ENCODE data around the gene TMEM169.

Gene TMEM169

GRCh38 chr2:216103213-216103612, 21.5 kb downstream of the TMEM169 start:
- DNase-seq (ENCODE audit: low read depth in 2 of 3, low spot score in 1 of 3) = no peak

DNA sequence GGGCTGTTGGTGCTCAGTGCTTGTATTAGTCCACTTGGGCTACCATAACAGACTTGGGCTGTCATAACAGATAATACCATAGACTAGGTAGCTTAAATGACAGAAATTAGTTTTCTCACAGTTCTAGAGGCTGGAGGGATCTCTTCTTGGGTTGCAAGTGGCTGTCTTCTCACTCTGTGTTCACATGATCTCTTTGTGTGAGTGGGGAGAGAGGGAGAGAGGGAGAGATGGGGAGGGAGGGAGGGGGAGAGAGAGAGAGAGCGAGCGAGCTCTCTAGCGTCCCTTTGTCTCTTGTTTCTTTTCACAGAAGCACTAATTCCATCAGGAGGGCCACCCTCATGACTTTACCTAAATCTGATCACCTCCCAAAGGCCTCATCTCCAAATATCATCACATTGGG, 23.0 kb downstream of the TMEM169 start:
- no peak for DNase-seq (ENCODE audit: low read depth in 2 of 3, low spot score in 1 of 3)

GRCh38 chr2:216107320-216107719, 25.6 kb downstream of the TMEM169 start:
- no peak for DNase-seq (ENCODE audit: low read depth in 2 of 3, low spot score in 1 of 3)

DNA sequence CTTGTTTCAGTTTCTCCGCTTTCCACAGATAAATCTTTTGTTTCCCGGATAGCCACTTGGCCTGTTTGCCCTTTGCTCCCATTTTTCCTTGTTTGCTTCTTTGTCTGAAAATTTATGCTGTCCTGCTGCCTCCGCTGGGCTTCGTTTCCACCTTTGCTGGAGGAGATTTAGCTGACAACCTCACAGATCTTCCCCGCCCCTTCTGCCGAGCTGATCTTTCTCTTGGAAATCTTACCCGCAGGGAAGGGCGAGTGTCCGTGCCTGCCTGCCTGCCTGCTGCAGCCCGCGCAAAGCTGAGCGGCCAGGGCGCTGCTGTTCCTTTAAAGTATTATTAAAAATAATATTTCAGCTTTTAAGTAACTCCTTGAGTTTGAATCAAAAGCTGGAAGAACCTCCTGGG, 26.0 kb downstream of the TMEM169 start:
- no peak for DNase-seq (ENCODE audit: low read depth in 2 of 3, low spot score in 1 of 3)

- no peak for DNase-seq (ENCODE audit: low read depth in 2 of 3, low spot score in 1 of 3)
Measured at GRCh38 chr2:216108310-216108966, 26.7 kb downstream of the TMEM169 start.

GRCh38 chr2:216108967-216109921, 27.5 kb downstream of the TMEM169 start, which contains the start of gene XRCC5:
Gene XRCC5, plus strand, starts transcription at chr2:216109348. Its CDS starts 89 bp downstream, at chr2:216109437.
- peak; percentile 94 to 98 (median 97) for DNase-seq (ENCODE audit: low read depth in 2 of 3, low spot score in 1 of 3)

DNA sequence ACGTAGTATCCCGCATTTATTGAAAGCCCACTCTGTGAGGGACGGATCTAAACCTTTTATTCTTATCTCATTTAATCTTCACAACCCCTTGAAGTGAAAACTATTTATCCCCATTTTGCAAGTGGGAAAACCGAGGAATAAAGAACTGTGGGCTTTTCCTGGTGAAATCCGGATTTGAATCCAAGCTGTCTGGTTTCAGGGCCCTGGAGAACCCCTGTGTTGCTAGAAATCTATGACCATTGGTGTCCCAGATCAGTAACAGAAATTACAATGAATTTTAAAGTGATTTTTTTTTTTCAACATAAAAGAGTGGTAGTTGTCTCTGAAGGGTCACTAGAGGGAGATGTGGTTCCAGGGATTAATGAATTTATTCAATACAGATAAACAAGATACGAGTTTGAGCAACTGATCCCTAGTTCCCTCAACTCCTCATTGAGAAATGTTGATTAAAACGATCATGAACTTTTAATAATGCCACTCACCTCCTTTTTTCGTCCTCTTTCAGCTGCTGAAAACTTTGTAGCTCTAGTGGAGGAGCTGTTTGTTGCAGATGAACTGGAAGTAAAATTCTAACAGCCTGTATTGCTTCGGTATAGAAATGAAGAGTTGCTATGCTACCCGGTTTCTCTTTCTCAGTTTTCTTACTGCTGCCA, 28.4 kb downstream of the TMEM169 start:
- no peak for DNase-seq (ENCODE audit: low read depth in 2 of 3, low spot score in 1 of 3)

GRCh38 chr2:216110620-216111019, 28.9 kb downstream of the TMEM169 start:
- DNase-seq (ENCODE audit: low read depth in 2 of 3, low spot score in 1 of 3) = no peak

GRCh38 chr2:216111122-216111521, 29.4 kb downstream of the TMEM169 start:
- DNase-seq (ENCODE audit: low read depth in 2 of 3, low spot score in 1 of 3) = no peak

DNA sequence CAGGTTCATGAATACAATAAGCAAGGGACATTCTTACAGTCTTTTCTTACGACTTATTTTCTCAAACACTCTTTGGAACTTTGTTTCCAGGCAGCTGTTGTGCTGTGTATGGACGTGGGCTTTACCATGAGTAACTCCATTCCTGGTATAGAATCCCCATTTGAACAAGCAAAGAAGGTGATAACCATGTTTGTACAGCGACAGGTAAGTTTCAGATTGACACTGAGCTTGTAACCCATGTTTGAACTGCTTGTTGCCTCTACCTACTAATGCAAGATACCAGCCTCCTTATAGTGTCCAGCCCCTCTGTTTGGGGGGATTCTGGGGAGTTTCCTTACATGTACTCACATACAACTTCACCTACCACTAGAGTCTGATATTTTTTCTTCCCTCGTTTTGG, 31.2 kb downstream of the TMEM169 start:
- DNase-seq (ENCODE audit: low read depth in 2 of 3, low spot score in 1 of 3) = no peak

DNA sequence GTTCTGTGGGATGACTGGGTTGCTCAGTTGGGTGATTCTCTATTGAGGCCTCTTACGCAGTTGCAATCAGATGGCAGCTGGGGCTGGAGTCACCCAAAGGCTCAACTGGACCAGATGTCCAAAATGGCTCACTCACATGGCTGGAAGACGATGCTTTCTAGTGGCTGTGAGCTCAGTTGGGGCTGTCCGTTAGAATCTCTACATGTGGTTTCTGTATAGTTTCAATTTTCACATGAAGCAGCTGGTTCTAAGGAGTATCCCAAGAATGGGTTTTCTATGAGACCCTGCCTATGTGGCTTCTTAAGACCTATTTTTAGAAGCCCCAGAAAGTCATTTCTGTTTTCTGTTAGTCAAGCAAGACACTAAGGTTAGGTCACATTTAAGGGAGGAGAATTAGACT, 31.9 kb downstream of the TMEM169 start:
- DNase-seq (ENCODE audit: low read depth in 2 of 3, low spot score in 1 of 3) = no peak

GRCh38 chr2:216114382-216114713, 32.6 kb downstream of the TMEM169 start:
- no peak for DNase-seq (ENCODE audit: low read depth in 2 of 3, low spot score in 1 of 3)

- DNase-seq (ENCODE audit: low read depth in 2 of 3, low spot score in 1 of 3) = peak; percentile 93 to 99 (median 97)
Measured at GRCh38 chr2:216114714-216115531, 33.2 kb downstream of the TMEM169 start.

DNA sequence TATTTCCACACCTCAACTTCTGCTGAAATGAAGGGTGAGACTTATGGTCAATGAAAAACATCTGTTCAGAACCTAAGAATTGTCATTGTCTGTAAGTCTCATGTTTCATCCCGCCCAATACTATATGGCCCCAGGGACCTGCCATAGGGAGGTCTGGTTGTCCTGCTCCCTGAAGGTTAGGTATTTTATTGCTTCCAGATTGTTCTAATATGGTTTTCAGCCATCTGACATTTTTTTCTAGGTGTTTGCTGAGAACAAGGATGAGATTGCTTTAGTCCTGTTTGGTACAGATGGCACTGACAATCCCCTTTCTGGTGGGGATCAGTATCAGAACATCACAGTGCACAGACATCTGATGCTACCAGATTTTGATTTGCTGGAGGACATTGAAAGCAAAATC, 34.7 kb downstream of the TMEM169 start:
- DNase-seq (ENCODE audit: low read depth in 2 of 3, low spot score in 1 of 3) = no peak

GRCh38 chr2:216117561-216118340, 36.0 kb downstream of the TMEM169 start:
- DNase-seq (ENCODE audit: low read depth in 2 of 3, low spot score in 1 of 3) = no peak

DNA sequence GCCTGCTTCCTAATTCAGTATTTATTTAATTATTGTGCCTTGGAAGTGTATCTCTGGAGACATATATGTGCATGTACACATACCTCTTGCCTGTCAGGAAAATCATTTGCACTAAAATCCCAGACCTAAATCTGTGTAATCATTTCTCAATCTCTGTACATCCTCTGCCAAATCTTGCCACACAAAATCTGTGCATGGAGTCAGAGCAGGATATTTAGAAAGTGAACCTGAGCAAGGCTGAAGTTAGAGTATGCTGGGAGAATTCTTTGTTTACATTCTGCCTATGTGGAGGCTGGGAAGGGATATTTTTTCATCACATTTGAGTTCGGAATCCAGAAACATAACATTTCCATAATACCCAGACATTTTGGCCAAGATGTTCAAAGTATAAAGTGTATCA, 36.8 kb downstream of the TMEM169 start:
- no peak for DNase-seq (ENCODE audit: low read depth in 2 of 3, low spot score in 1 of 3)

DNA sequence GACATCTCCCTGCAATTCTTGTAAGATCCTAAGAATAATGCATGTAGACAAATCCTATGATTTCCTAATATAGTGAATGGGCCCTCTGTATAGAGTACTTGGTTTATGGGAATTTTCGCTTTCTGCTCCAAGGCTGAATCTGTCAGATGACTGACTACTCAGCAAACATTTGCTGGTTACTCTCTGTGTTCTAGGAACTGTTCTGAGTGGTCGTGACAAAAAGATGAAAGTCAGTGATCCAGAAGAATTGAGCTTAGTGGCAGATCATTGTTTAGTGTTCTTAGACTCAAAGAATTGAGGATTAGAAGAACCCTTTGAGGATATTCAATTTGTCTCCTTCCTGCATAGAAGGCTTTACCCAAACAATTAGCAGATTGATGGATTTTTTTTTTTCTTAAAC, 37.4 kb downstream of the TMEM169 start:
- no peak for DNase-seq (ENCODE audit: low read depth in 2 of 3, low spot score in 1 of 3)

DNA sequence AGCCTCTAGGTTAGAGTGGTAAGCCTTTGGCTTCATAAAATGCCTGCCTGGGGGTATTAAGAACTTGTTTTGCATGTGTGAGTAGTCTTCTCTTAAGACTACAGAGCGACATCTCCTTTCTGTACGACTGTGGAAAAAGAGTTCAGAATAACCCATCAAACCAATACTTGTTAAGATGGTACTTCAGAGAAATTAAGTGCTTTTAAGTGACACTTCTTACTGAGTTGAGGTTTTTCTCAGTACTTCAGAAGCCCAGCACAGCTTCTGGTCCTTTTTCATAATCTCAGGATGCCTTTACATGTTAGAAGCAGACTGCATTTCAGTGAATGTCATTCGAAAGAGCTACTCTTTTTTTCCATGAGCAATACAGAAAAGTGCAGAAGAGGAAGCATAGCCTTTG, 38.3 kb downstream of the TMEM169 start:
- no peak for DNase-seq (ENCODE audit: low read depth in 2 of 3, low spot score in 1 of 3)

- no peak for DNase-seq (ENCODE audit: low read depth in 2 of 3, low spot score in 1 of 3)
Measured at GRCh38 chr2:216121255-216121654, 39.5 kb downstream of the TMEM169 start.

- DNase-seq (ENCODE audit: low read depth in 2 of 3, low spot score in 1 of 3) = no peak
Measured at GRCh38 chr2:216126943-216127342, 45.2 kb downstream of the TMEM169 start.

Data from stimulated activated CD4-positive, alpha-beta T cell treated with anti-CD3 and anti-CD28 coated beads, Interleukin-12 subunit alpha, Interleukin-12 subunit beta, amount 100 ng/mL, for 48 hours (primary cell).